Measurements from ENCODE around the gene PPFIBP1.
A peak's percentile ranks its signal among the peaks of the same experiment; 100 is the strongest.

- TF ChIP-seq POLR2AphosphoS5 (IDR thresholded peaks at IDR 0.05): peak in 1 of 3 donors; percentile 70
- TF ChIP-seq POLR2A (IDR thresholded peaks at IDR 0.05): no peak
- TF ChIP-seq CTCF (IDR thresholded peaks at IDR 0.05): no peak
Measured at GRCh38 chr12:27554421-27555186, 30.6 kb downstream of the PPFIBP1 start.

Data from breast epithelium (tissue), 3 donors.